Measurements from ENCODE around the gene NRXN2. TPM values are rescaled to one million over a fixed set of nuclear protein-coding genes. Genes with fewer than 3 reads are reported as not detected.

The NRXN2 gene
- polyA plus RNA-seq, 1 of the 3 experiments (the other 2 are of a cell fraction): 0.15 TPM

GRCh38 chr11:64696045-64696444 is 27.0 kb downstream of the NRXN2 start:
- Histone ChIP-seq H3K27me3 (ENCODE audit: insufficient read depth) (peaks cover 36% of the 10 kb centered on the region), H3K9ac (no peak overlapping the region), H3K4me1 (ENCODE audit: control insufficient read depth in 1 of 2, insufficient read depth in 2 of 2, low read depth in 1 of 2, low read length in 1 of 2) (peaks cover 0 to 44% of the 10 kb centered on the region in 2 experiments; a peak in 2 of 4 replicates), H2AFZ (ENCODE audit: low read depth) (no peak overlapping the region), H3K27ac (ENCODE audit: low read depth in 2 of 2, low read length in 1 of 2) (peak overlapping the region in 1 of 2 experiments; percentile 98; a peak in 2 of 4 replicates), H3K4me2 (no peak overlapping the region), H3F3A (replicated peaks; ENCODE audit: insufficient read depth) (no peaks in the 10 kb centered on the region), H3K9me3 (no peaks in the 10 kb centered on the region), H3K9me2 (no peaks in the 10 kb centered on the region), H3K4me3 (ENCODE audit: low read depth in 2 of 2, low read length in 1 of 2) (no peak overlapping the region), H3K36me3 (replicated peaks in 1 of 2; ENCODE audit: control insufficient read depth in 1 of 2, insufficient read depth in 2 of 2, low read length in 1 of 2) (no peaks in the 10 kb centered on the region), H4K20me1 (ENCODE audit: insufficient read depth) (no peaks in the 10 kb centered on the region), H3K79me2 (ENCODE audit: insufficient read depth) (no peaks in the 10 kb centered on the region)
- DNase-seq: peak; percentile 38
- ChIA-PET POLR2A (no interaction called here), CTCF (interaction anchor here (5.6 kb wide), 1 partner anchor 8 kb away, joined by 35 read pairs; no protein-coding TSS in a partner anchor)
- no peak for TF ChIP-seq EP300 (IDR thresholded peaks at IDR 0.05; ENCODE audit: borderline replicate concordance in 1 of 2, low read depth in 1 of 2, low read length in 1 of 2)
- TF ChIP-seq EZH2phosphoT487 (IDR thresholded peaks at IDR 0.05; ENCODE audit: borderline replicate concordance, low read depth): no peak
- TF ChIP-seq SIN3A (IDR thresholded peaks at IDR 0.05; ENCODE audit: borderline replicate concordance, low read depth, low read length): no peak
- TF ChIP-seq POLR2AphosphoS5 (IDR thresholded peaks at IDR 0.05; ENCODE audit: low read depth, low read length): no peak
- TF ChIP-seq ELF1 (IDR thresholded peaks at IDR 0.05): no peak
- no peak for TF ChIP-seq JUND (IDR thresholded peaks at IDR 0.05)
- no peak for TF ChIP-seq NRF1 (IDR thresholded peaks at IDR 0.05; ENCODE audit: low read depth, low read length)
- no peak for TF ChIP-seq USF2 (IDR thresholded peaks at IDR 0.05; ENCODE audit: borderline replicate concordance, low read depth, low read length)
- no peak for TF ChIP-seq NFIC (IDR thresholded peaks at IDR 0.05; ENCODE audit: borderline replicate concordance)
- no peak for TF ChIP-seq YY1 (IDR thresholded peaks at IDR 0.05; ENCODE audit: low read depth)
- TF ChIP-seq RFX5 (IDR thresholded peaks at IDR 0.05; ENCODE audit: low read length): no peak
- no peak for TF ChIP-seq MXI1 (IDR thresholded peaks at IDR 0.05; ENCODE audit: low read depth, low read length)
- no peak for TF ChIP-seq FOXJ3 (CRISPR knock-in tag; IDR thresholded peaks at IDR 0.05)
- no peak for TF ChIP-seq TEAD4 (IDR thresholded peaks at IDR 0.05; ENCODE audit: borderline replicate concordance, insufficient read depth)
- TF ChIP-seq RXRA (IDR thresholded peaks at IDR 0.05; ENCODE audit: borderline replicate concordance, low read depth): no peak
- TF ChIP-seq FOXM1 (IDR thresholded peaks at IDR 0.05; ENCODE audit: low read depth): no peak
- TF ChIP-seq CTCF (IDR thresholded peaks at IDR 0.05): no peak
- no peak for TF ChIP-seq MAX (IDR thresholded peaks at IDR 0.05; ENCODE audit: low read depth)
- TF ChIP-seq RAD21 (IDR thresholded peaks at IDR 0.05; ENCODE audit: low read length): no peak
- WGBS (ENCODE audit: low lambda C conversion rate): 69% methylated on average over 8 of the region's 8 CpGs
